GM12878 (cell line): ENCODE results near the gene RNASEH2B. TPM values are rescaled to one million over a fixed set of nuclear protein-coding genes. Genes with fewer than 3 reads are reported as not detected.

Experiments
- ATAC-seq: fragments of 200-7000 bp; cut with Tn5 transposase; 3 replicates; pipeline ENCODE4 v1.9.1; 2020; ENCODE audit warnings: mild to moderate bottlenecking, moderate library complexity
- BruUV-seq: library from RNA; stranded (reverse); fragments of 400-500 nt; replicated peaks from 2 replicates; lab custom pipeline; 2021; lab: Mats Ljungman, UMichigan
- CTCF ChIA-PET: fragments of 300-600 bp; sonication (Branson Sonifier 250); formaldehyde crosslinking; extraction: SDS; loops from one replicate; lab custom pipeline; 2021; ENCODE audit warnings: inconsistent platforms; lab: Yijun Ruan, JAX
- POLR2A ChIA-PET: fragments of 350-600 bp; formaldehyde crosslinking; extraction: SDS; loops from one replicate; lab custom pipeline; 2021; ENCODE audit warnings: inconsistent platforms; lab: Charles Lee
- RAD21 ChIA-PET: fragments of 300-600 bp; sonication (Branson Sonifier 250); formaldehyde crosslinking; loops from one replicate; lab custom pipeline; 2023; ENCODE audit warnings: antibody characterized with exemption; ENCODE audit not compliant: unreplicated experiment; lab: Charles Lee
- SMC1A ChIA-PET: fragments of 300-600 bp; sonication (Branson Sonifier 250); formaldehyde crosslinking; loops from one replicate; lab custom pipeline; 2023; ENCODE audit not compliant: unreplicated experiment, uncharacterized antibody; lab: Charles Lee
- DNase-seq: peaks from one replicate; pipeline ENCODE4 v3.0.0-alpha.2; 2011; ENCODE audit warnings: low read depth, low spot score
- FAIRE-seq: peaks from 3 replicates; lab custom pipeline; 2011; peaks lifted over from hg19 to GRCh38; lab: Jason Lieb, UNC
- H2AFZ ChIP-seq: 2 replicates; pipeline ENCODE4 v1.6.0; 2011; ENCODE audit warnings: low read depth, low read length, control low read depth; ENCODE audit not compliant: control insufficient read depth
- H3K27ac ChIP-seq: 2 replicates; pipeline ENCODE4 v1.5.1; 2011; ENCODE audit warnings: control low read depth; ENCODE audit not compliant: control insufficient read depth, insufficient read depth
- H3K27me3 ChIP-seq, 2 experiments: replicated peaks in 1 of 2; 2 replicates each; pipeline versions ENCODE4 v1.6.0 to v1.6.1; 2011; ENCODE audit warnings: low read length in 1 of 2; ENCODE audit not compliant: control insufficient read depth in 2 of 2, insufficient read depth in 2 of 2
- H3K36me3 ChIP-seq, 2 experiments: 2 replicates each; pipeline ENCODE4 v1.5.1; 2011; ENCODE audit warnings: low read length in 1 of 2; ENCODE audit not compliant: control insufficient read depth in 2 of 2, insufficient read depth in 2 of 2
- H3K4me1 ChIP-seq: 2 replicates; pipeline ENCODE4 v1.6.1; 2011; ENCODE audit warnings: mild to moderate bottlenecking, low read length, moderate library complexity, mixed read lengths; ENCODE audit not compliant: control insufficient read depth, insufficient read depth
- H3K4me2 ChIP-seq: 2 replicates; pipeline ENCODE4 v1.6.0; 2011; ENCODE audit warnings: control low read depth; ENCODE audit not compliant: control insufficient read depth, insufficient read depth
- H3K4me3 ChIP-seq: fragments of 200-600 bp; sonication (generic); 2 replicates; pipeline ENCODE4 v1.5.1; 2016
- H3K79me2 ChIP-seq: 2 replicates; pipeline ENCODE4 v1.6.0; 2011; ENCODE audit warnings: low read length; ENCODE audit not compliant: control insufficient read depth, insufficient read depth
- H3K9ac ChIP-seq: 2 replicates; pipeline ENCODE4 v1.8.0; 2011; ENCODE audit warnings: low read length, control low read depth, mixed read lengths; ENCODE audit not compliant: control insufficient read depth, insufficient read depth
- H3K9me3 ChIP-seq: replicated peaks from 3 replicates; pipeline ENCODE4 v1.5.1; 2011; ENCODE audit warnings: mild to moderate bottlenecking, low read length; ENCODE audit not compliant: control insufficient read depth, insufficient read depth
- H4K20me1 ChIP-seq: 2 replicates; pipeline ENCODE4 v1.6.0; 2011; ENCODE audit not compliant: control insufficient read depth, insufficient read depth
- ATF7 ChIP-seq: fragments of 450-650 bp; IDR thresholded peaks from 2 replicates; pipeline ENCODE4 v1.6.1; 2016; ENCODE audit warnings: low read depth, mild to moderate bottlenecking
- IRF4 ChIP-seq: IDR thresholded peaks from 2 replicates; pipeline ENCODE4 v1.6.1; 2011; ENCODE audit warnings: low read depth, low read length
- JUNB ChIP-seq: IDR thresholded peaks from 2 replicates; pipeline ENCODE4 v1.6.1; 2016; ENCODE audit warnings: antibody characterized with exemption, mild to moderate bottlenecking
- KLF5 ChIP-seq: fragments of 450-650 bp; IDR thresholded peaks from 2 replicates; pipeline ENCODE4 v1.6.1; 2014; ENCODE audit warnings: mild to moderate bottlenecking; ENCODE audit not compliant: partially characterized antibody
- PAX8 ChIP-seq: fragments of 450-650 bp; IDR thresholded peaks from 2 replicates; pipeline ENCODE4 v1.6.1; 2017; ENCODE audit warnings: mild to moderate bottlenecking, moderate library complexity
- RAD21 ChIP-seq: IDR thresholded peaks from 2 replicates; pipeline ENCODE4 v1.6.1; 2011; ENCODE audit warnings: mild to moderate bottlenecking, low read depth, low read length, moderate library complexity; ENCODE audit not compliant: insufficient read depth
- RUNX3 ChIP-seq: IDR thresholded peaks from 2 replicates; pipeline ENCODE4 v1.6.1; 2012; ENCODE audit warnings: low read length, inconsistent platforms
- SMC3 ChIP-seq: IDR thresholded peaks from 2 replicates; pipeline ENCODE4 v1.6.1; 2011; ENCODE audit warnings: low read length, improper control_type of control experiment, borderline replicate concordance
- YY1 ChIP-seq: IDR thresholded peaks from 2 replicates; pipeline ENCODE4 v1.6.1; 2011; ENCODE audit warnings: low read depth, mild to moderate bottlenecking, low read length
- WGBS: methylation state at CpG from one replicate; pipeline ENCODE4 v1.1.6; 2016; ENCODE audit warnings: low lambda C conversion rate; ENCODE audit not compliant: insufficient replicate concordance, insufficient coverage; ENCODE audit errors: missing lambda C conversion rate; 5-methylcytosine and 5-hydroxymethylcytosine counted together
- in situ Hi-C: fragments of 300-500 bp; cut with MboI; formaldehyde crosslinking; loops from 9 replicates; pipeline ENCODE4 v1.14.3; 2018; ENCODE audit warnings: mixed read lengths
- intact Hi-C: fragments of 100-400 bp; cut with micrococcal nuclease; formaldehyde crosslinking; loops from one replicate; pipeline ENCODE4 v1.14.2; 2022; ENCODE audit not compliant: unreplicated experiment
- polyA plus RNA-seq, 11 experiments: library from polyadenylated mRNA; depleted of rRNA in 4 of 11; unstranded in 6 of 11; stranded (reverse) in 5 of 11; fragments of >200 nt; fragmentation: Nextera tagmentation in 4 of 11; fragmentation: Illumina TruSeq in 1 of 11; extraction: Ambion mirVana in 4 of 11; extraction: Trizol in 1 of 11; gene quantifications; 1 replicate in 1 of 11; 2 replicates in 10 of 11; pipeline versions ENCODE4 v1.2.1 to v1.2.3, GENCODE V29; 2011 to 2016; ENCODE audit warnings: inconsistent platforms in 2 of 11, missing spikeins in 2 of 11, low read depth in 1 of 11
- total RNA-seq, 4 experiments: library from RNA; depleted of rRNA in 3 of 4; stranded (reverse); fragments of >200 nt in 3 of 4; fragmentation: Illumina TruSeq in 1 of 4; extraction: Trizol in 1 of 4; gene quantifications; 2 replicates each; pipeline versions ENCODE4 v1.2.1 to v1.2.3, GENCODE V29; 2013 to 2021
- TF ChIP-seq, protein P1 (sequence below), 3 experiments: IDR thresholded peaks in 2 of 3; conservative IDR thresholded peaks in 1 of 3; 2 replicates each; pipeline ENCODE4 v1.5.1; 2011; ENCODE audit warnings: low read depth in 3 of 3, low read length in 3 of 3, mild to moderate bottlenecking in 3 of 3, control low read depth in 2 of 3, moderate library complexity in 2 of 3, inconsistent platforms in 1 of 3, mixed read lengths in 1 of 3; ENCODE audit not compliant: control insufficient read depth in 2 of 3, insufficient read depth in 1 of 3; ENCODE audit errors: extremely low read depth in 1 of 3

The RNASEH2B gene
- total and polyA plus RNA-seq, 10 of the 15 experiments (the other 5 are each of a cell fraction or from before 2014, with no cell fraction given), result 64.9 to 148 (median 97.3) TPM

DNA sequence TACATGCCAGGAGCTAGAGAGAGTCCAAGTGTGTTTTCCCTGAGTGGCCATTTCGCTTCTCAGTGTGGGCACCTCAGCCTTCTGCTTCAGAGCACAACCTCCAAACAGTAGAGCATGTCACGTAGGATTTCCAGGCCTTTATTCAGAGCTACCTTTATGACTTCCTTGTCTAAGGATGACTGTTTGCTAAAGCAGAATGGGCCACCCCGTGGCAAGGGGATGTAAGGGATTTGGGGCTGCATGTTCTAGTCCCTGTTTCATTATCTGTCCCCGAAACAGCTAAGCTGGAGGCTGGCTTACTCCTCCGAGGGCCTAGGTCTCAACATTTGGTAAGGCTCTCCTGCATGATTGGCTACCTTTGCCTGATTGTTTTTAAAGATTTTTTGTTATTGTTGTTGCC lies 6.0 kb downstream of the RNASEH2B start:
- no peak for DNase-seq

More for the DNA sequence above, 6.0 kb downstream of the RNASEH2B start:
- H2AFZ ChIP-seq, result peak overlapping the region; percentile 45
- no peaks in the 10 kb centered on the region for H3K36me3 ChIP-seq
- FAIRE-seq, result no peak
- H3K4me1 ChIP-seq, result peaks cover 21% of the 10 kb centered on the region
- ChIA-PET SMC1A (interaction anchor here (0.9 to 4.2 kb wide), 18 partner anchors 11 to 939 kb away, joined by 3 to 57 read pairs (median 5); partner anchors contain the start of gene TRIM13), RAD21 (interaction anchor here (0.6 to 5.7 kb wide), 20 partner anchors 16 to 1470 kb away, joined by 3 to 118 read pairs (median 4); partner anchors contain the start of genes SPRYD7 and TRIM13), POLR2A (interaction anchor here (0.6 to 3.3 kb wide), 7 partner anchors 23 to 980 kb away, joined by 3 to 16 read pairs (median 4); partner anchors contain the start of genes SPRYD7 and TRIM13), CTCF (interaction anchor here (0.6 to 5.8 kb wide), 15 partner anchors 8 to 939 kb away, joined by 3 to 56 read pairs (median 5); partner anchors contain the start of gene TRIM13)
- H3K9me3 ChIP-seq, result no peaks in the 10 kb centered on the region
- H3K79me2 ChIP-seq, result peaks cover 90% of the 10 kb centered on the region
- H3K9ac ChIP-seq, result peak overlapping the region; percentile 35
- H3K27me3 ChIP-seq, result no peaks in the 10 kb centered on the region
- no TSS peak for BruUV-seq
- in situ Hi-C loops (loop anchor here (10.0 kb wide), 1 partner anchor 321 kb away; no protein-coding TSS in a partner anchor), intact Hi-C loops (no loop called here)
- peak; percentile 62 for ATAC-seq
- peak overlapping the region; percentile 55 for H3K4me2 ChIP-seq
- 0 out of 2 replicates have a peak, but pooled peaks have one; percentile 21 for TF ChIP-seq IRF4
- TF ChIP-seq ATF7, result no peak
- TF ChIP-seq RUNX3, result 0 out of 2 replicates have a peak, but pooled peaks have one; percentile 12
- peak; percentile 23; the same call in 1 of the 2 replicates for TF ChIP-seq SMC3
- 0 out of 2 replicates have a peak, but pooled peaks have one; percentile 24 for TF ChIP-seq YY1
- TF ChIP-seq PAX8, result no peak
- TF ChIP-seq RAD21, result peak; percentile 49
- TF ChIP-seq KLF5, result no peak
- TF ChIP-seq JUNB, result peak; percentile 41
- TF ChIP-seq, protein P1, sequence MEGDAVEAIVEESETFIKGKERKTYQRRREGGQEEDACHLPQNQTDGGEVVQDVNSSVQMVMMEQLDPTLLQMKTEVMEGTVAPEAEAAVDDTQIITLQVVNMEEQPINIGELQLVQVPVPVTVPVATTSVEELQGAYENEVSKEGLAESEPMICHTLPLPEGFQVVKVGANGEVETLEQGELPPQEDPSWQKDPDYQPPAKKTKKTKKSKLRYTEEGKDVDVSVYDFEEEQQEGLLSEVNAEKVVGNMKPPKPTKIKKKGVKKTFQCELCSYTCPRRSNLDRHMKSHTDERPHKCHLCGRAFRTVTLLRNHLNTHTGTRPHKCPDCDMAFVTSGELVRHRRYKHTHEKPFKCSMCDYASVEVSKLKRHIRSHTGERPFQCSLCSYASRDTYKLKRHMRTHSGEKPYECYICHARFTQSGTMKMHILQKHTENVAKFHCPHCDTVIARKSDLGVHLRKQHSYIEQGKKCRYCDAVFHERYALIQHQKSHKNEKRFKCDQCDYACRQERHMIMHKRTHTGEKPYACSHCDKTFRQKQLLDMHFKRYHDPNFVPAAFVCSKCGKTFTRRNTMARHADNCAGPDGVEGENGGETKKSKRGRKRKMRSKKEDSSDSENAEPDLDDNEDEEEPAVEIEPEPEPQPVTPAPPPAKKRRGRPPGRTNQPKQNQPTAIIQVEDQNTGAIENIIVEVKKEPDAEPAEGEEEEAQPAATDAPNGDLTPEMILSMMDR (IDR thresholded peaks at IDR 0.05 in 2 of 3, conservative IDR thresholded peaks at IDR 0.05 in 1 of 3; ENCODE audit: control insufficient read depth in 2 of 3, extremely low read depth in 1 of 3, insufficient read depth in 1 of 3, low read depth in 3 of 3, low read length in 3 of 3), result peak; percentile 28 to 53 (median 42); a peak in 4 of 6 replicates
- peak overlapping the region; percentile 70 for H3K27ac ChIP-seq
- 69% methylated on average over 5 of the region's 5 CpGs for WGBS
- H4K20me1 ChIP-seq, result no peaks in the 10 kb centered on the region
- peak overlapping the region; percentile 31 for H3K4me3 ChIP-seq
